B cell (primary cell): Measurements from ENCODE around the gene PPP1R12B.

Experiments
- EZH2 ChIP-seq: IDR thresholded peaks from 2 replicates; pipeline ENCODE4 v1.6.1; 2012; ENCODE audit warnings: borderline replicate concordance, low read depth, mild to moderate bottlenecking, moderate library complexity, low read length; ENCODE audit not compliant: insufficient read depth, poor library complexity, severe bottlenecking
- TF ChIP-seq, protein P1 (sequence below): fragments of 200-600 bp; IDR thresholded peaks from one replicate; pipeline ENCODE4 v1.8.0; 2022; ENCODE audit warnings: antibody characterized with exemption, mild to moderate bottlenecking

DNA sequence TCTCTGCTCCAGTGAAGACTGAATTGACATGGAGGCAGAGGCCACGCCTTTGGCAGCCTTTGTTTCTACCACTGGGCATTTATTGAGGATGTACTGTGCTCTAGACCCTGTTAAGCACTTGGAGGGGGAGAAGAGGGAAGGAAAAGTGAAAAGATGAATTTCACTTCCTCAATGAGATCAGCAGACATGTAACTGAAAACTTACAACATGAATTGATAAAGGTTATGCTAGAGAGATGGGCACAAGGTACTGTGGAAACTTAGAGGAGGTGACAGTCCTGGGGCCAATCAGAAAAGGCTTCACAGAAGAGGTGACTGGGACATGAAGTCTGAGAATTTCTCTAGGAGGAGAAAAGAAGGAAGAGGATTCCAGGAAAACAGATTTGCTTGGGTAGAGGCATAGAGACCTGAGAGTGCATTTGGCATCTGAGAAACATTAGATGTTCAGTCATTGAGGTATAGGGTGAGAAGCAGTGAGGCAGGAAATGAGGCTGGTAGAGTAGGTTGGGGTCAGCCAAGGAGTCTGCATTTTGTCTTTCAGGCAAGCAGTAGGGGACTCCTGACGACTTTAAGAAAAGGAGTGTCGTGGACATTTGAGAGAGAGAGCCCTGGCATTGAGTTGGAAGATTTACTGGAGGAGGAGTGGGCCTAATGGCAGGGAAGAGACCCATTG, 248.7 kb downstream of the PPP1R12B start:
- TF ChIP-seq, protein P1, sequence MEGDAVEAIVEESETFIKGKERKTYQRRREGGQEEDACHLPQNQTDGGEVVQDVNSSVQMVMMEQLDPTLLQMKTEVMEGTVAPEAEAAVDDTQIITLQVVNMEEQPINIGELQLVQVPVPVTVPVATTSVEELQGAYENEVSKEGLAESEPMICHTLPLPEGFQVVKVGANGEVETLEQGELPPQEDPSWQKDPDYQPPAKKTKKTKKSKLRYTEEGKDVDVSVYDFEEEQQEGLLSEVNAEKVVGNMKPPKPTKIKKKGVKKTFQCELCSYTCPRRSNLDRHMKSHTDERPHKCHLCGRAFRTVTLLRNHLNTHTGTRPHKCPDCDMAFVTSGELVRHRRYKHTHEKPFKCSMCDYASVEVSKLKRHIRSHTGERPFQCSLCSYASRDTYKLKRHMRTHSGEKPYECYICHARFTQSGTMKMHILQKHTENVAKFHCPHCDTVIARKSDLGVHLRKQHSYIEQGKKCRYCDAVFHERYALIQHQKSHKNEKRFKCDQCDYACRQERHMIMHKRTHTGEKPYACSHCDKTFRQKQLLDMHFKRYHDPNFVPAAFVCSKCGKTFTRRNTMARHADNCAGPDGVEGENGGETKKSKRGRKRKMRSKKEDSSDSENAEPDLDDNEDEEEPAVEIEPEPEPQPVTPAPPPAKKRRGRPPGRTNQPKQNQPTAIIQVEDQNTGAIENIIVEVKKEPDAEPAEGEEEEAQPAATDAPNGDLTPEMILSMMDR: no peak
- TF ChIP-seq EZH2: no peak
